GM19372 (cell line): ENCODE measurements around the gene TFAM.

Experiments
- ATAC-seq: cut with Tn5 transposase; IDR thresholded peaks from one replicate; pipeline ENCODE4 v1.9.1; 2021; ENCODE audit warnings: mild to moderate bottlenecking, low read depth, moderate library complexity; ENCODE audit not compliant: unreplicated experiment

The TFAM gene

GRCh38 chr10:58384999-58385783 is at the start of gene TFAM:
Gene TFAM, plus strand, starts transcription at chr10:58385410. Its CDS starts 138 bp downstream, at chr10:58385548.
- ATAC-seq: peak; percentile 79

GRCh38 chr10:58336242-58336641 is 49.0 kb upstream of the TFAM start:
- ATAC-seq: no peak

- ATAC-seq: no peak
Observed at GRCh38 chr10:58341422-58341821, 43.8 kb upstream of the TFAM start.

- ATAC-seq: no peak
Observed at GRCh38 chr10:58341947-58342346, 43.3 kb upstream of the TFAM start.

GRCh38 chr10:58347967-58348366 is 37.2 kb upstream of the TFAM start:
- no peak for ATAC-seq

- ATAC-seq: no peak
Observed at GRCh38 chr10:58348571-58349033, 36.6 kb upstream of the TFAM start.

GRCh38 chr10:58350023-58350422 is 35.2 kb upstream of the TFAM start:
- no peak for ATAC-seq

GRCh38 chr10:58350619-58351323 is 34.4 kb upstream of the TFAM start:
- ATAC-seq: no peak

- ATAC-seq: no peak
Observed at GRCh38 chr10:58351616-58352578, 33.3 kb upstream of the TFAM start.

GRCh38 chr10:58352956-58353610 is 32.1 kb upstream of the TFAM start:
- ATAC-seq: no peak

GRCh38 chr10:58356756-58357155 is 28.5 kb upstream of the TFAM start:
- ATAC-seq: no peak

- no peak for ATAC-seq
Observed at GRCh38 chr10:58358314-58358933, 26.8 kb upstream of the TFAM start.

GRCh38 chr10:58358947-58359346 is 26.3 kb upstream of the TFAM start:
- no peak for ATAC-seq

GRCh38 chr10:58359541-58359940 is 25.7 kb upstream of the TFAM start:
- ATAC-seq: no peak

- no peak for ATAC-seq
Observed at GRCh38 chr10:58360412-58361004, 24.7 kb upstream of the TFAM start.

GRCh38 chr10:58361353-58361752 is 23.9 kb upstream of the TFAM start:
- ATAC-seq: no peak

GRCh38 chr10:58362027-58362789 is 23.0 kb upstream of the TFAM start:
- no peak for ATAC-seq

GRCh38 chr10:58367069-58367468 is 18.1 kb upstream of the TFAM start:
- no peak for ATAC-seq

- no peak for ATAC-seq
Observed at GRCh38 chr10:58371473-58371872, 13.7 kb upstream of the TFAM start.
